Measurements from ENCODE around the gene MYLK4. TPM values are rescaled to one million over a fixed set of nuclear protein-coding genes. Genes with fewer than 3 reads are reported as not detected.

Gene MYLK4
- total RNA-seq, 1 donor from 2014 or later = 1.1 TPM

DNA sequence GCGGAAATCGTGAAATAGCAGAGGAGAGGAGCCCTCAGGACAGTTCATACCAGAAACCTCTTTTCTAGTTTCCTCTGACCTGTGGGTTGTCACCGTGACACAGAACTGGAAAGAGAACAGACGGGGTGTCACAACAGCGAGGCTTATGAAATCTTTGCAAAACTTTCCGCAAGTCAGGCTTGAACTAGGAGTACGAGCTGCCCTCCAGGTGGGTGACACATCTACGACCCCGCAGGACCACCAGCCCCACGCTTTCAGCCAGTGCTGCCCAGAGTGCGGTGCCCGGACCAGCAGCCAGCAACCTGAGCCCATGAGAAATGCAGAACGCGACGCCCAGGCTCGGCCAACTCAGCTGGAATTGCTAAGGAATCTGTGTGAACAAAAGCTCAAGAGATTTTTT, 45.2 kb upstream of the MYLK4 start:
- TF ChIP-seq, protein P1, sequence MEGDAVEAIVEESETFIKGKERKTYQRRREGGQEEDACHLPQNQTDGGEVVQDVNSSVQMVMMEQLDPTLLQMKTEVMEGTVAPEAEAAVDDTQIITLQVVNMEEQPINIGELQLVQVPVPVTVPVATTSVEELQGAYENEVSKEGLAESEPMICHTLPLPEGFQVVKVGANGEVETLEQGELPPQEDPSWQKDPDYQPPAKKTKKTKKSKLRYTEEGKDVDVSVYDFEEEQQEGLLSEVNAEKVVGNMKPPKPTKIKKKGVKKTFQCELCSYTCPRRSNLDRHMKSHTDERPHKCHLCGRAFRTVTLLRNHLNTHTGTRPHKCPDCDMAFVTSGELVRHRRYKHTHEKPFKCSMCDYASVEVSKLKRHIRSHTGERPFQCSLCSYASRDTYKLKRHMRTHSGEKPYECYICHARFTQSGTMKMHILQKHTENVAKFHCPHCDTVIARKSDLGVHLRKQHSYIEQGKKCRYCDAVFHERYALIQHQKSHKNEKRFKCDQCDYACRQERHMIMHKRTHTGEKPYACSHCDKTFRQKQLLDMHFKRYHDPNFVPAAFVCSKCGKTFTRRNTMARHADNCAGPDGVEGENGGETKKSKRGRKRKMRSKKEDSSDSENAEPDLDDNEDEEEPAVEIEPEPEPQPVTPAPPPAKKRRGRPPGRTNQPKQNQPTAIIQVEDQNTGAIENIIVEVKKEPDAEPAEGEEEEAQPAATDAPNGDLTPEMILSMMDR (IDR thresholded peaks at IDR 0.05) = no peak
- Mint-ChIP-seq H3K4me1 (ENCODE audit: low read depth) (peaks cover 28% of the 10 kb centered on the region), H3K27ac (ENCODE audit: unreplicated experiment) (no peak overlapping the region), H3K36me3 (ENCODE audit: low read depth) (no peaks in the 10 kb centered on the region), H3K9me3 (ENCODE audit: low read depth) (no peaks in the 10 kb centered on the region), H3K27me3 (ENCODE audit: low read depth) (no peaks in the 10 kb centered on the region), H3K4me3 (ENCODE audit: unreplicated experiment) (no peak overlapping the region)
- DNase-seq (ENCODE audit: low spot score) = no peak

DNA sequence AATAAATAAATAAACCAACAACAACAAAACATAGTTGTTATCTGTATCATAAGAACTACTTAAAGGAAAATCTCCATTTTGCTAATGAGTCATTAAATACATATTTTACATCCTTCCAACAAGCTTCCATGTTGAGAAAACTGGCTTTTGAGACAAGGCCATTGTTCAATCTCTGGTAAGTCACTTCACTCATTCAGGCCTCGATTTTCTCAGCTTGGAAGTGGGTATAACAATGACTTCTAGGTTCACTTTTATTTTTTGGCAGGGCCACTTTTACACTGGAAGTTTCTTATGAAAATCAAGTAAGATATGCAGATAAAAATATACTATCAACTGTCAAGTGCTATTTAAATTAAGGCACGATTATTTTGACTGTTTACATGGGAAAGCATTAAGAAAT, 44.4 kb upstream of the MYLK4 start:
- no peaks in the 10 kb centered on the region for H3K9me3 Mint-ChIP-seq (ENCODE audit: low read depth)
- H3K27ac Mint-ChIP-seq (ENCODE audit: unreplicated experiment) = no peak overlapping the region
- H3K27me3 Mint-ChIP-seq (ENCODE audit: low read depth) = no peaks in the 10 kb centered on the region
- no peak for DNase-seq (ENCODE audit: low spot score)
- no peaks in the 10 kb centered on the region for H3K36me3 Mint-ChIP-seq (ENCODE audit: low read depth)
- TF ChIP-seq, protein P1 (IDR thresholded peaks at IDR 0.05) = no peak
- no peak overlapping the region for H3K4me3 Mint-ChIP-seq (ENCODE audit: unreplicated experiment)
- H3K4me1 Mint-ChIP-seq (ENCODE audit: low read depth) = peaks cover 36% of the 10 kb centered on the region

DNA sequence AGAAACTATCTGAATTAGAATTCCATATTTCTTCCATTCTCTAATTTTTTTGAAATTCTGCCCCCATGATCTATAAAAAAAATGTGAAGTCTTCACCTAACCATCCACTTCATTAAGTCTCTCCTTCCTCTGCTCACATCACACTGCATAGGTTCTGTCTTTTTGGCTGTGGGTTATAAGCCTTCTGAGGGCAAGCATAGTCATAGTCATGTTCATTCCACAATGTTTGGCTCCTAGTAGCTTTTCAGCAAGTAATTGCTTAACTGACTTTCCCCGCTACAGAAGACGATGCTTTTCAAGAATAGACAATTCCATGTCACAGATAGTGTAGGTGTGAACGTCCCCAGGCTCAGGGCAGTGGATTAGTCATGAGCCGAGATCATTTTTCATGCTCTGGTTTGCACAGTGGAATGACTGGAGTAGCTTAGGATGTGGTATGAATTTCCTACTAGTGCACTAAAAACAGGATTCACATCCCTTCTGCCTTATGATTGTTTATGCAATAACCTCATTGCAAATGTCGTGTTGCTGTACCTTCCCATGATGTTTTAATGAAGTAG, 43.5 kb upstream of the MYLK4 start:
- H3K36me3 Mint-ChIP-seq (ENCODE audit: low read depth) = no peaks in the 10 kb centered on the region
- no peak for DNase-seq (ENCODE audit: low spot score)
- no peak overlapping the region for H3K4me3 Mint-ChIP-seq (ENCODE audit: unreplicated experiment)
- no peak overlapping the region for H3K27ac Mint-ChIP-seq (ENCODE audit: unreplicated experiment)
- H3K27me3 Mint-ChIP-seq (ENCODE audit: low read depth) = no peaks in the 10 kb centered on the region
- no peaks in the 10 kb centered on the region for H3K9me3 Mint-ChIP-seq (ENCODE audit: low read depth)
- TF ChIP-seq, protein P1 (IDR thresholded peaks at IDR 0.05) = no peak
- H3K4me1 Mint-ChIP-seq (ENCODE audit: low read depth) = peaks cover 42% of the 10 kb centered on the region

DNA sequence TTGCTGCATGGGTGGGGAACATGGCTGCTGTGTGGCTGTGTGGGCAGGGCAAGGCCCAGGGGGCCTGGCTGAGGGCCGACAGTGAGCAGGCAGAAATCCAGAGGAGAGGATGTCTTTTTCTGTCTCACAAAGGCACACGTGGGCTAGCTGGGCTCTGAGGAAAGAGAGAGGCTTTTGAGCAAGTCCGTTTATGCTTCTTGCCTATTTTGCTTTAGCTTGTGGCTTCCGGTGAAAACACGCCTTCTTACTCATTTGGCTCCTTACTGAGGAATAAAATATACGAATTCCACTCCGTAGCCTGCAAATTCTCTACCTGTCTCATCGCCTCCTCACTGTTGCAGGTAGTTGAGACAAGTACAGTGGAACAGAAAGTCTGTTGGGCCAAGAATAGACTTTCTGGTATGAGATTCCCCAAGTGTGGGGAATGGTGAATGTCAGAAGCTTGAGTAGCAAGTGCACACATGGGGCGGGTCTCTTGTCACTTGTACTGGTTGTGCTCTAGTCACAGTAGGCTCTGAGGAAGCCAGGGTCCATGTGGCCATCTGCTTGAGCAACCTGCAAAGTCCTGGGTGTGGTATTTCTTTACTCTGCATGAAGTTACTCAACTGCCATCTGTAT, 42.9 kb upstream of the MYLK4 start:
- no peak overlapping the region for H3K4me3 Mint-ChIP-seq (ENCODE audit: unreplicated experiment)
- peaks cover 47% of the 10 kb centered on the region for H3K4me1 Mint-ChIP-seq (ENCODE audit: low read depth)
- no peaks in the 10 kb centered on the region for H3K27me3 Mint-ChIP-seq (ENCODE audit: low read depth)
- no peak overlapping the region for H3K27ac Mint-ChIP-seq (ENCODE audit: unreplicated experiment)
- no peak for DNase-seq (ENCODE audit: low spot score)
- no peaks in the 10 kb centered on the region for H3K9me3 Mint-ChIP-seq (ENCODE audit: low read depth)
- TF ChIP-seq, protein P1 (IDR thresholded peaks at IDR 0.05) = no peak
- no peaks in the 10 kb centered on the region for H3K36me3 Mint-ChIP-seq (ENCODE audit: low read depth)

DNA sequence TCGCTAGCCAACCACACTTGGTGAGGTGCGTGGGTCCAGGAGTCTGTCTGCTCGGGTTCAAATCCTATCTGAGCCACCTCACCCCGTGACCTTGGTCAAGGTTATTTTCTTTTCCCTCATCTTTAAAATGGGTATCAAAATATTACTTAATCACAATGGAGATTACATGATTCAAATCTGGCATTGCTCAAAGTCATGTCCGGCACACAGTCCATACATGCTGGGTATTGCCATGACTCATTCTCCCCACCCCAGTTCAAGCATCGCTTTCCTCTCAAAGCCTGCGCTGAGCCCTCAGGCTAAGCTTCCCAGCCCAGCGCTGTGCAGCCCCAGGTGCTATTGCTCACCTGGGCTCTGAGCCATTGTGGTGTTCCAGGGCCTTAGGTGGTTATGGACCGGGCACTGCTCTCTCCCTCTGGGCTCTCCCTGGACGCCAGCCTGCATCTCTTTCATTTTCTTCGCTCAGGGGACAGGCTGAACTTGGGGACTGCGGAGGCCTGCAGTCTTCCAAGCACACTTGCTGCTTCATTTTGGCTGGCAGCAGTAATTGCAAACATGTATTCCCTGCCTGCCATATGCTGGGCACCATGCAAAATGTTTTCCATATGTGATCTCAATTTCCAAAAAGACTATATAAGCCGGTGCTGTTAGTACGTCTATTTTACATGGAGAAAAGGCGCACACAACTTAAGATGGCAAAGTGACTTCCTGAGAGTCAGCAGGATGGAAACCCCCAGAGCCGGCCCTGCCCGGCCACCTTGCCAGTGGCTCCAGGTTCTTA, 41.8 kb upstream of the MYLK4 start:
- Mint-ChIP-seq H3K4me1 (ENCODE audit: low read depth) (peaks cover 53% of the 10 kb centered on the region), H3K4me3 (ENCODE audit: unreplicated experiment) (no peak overlapping the region), H3K36me3 (ENCODE audit: low read depth) (no peaks in the 10 kb centered on the region), H3K9me3 (ENCODE audit: low read depth) (no peaks in the 10 kb centered on the region), H3K27ac (ENCODE audit: unreplicated experiment) (peak overlapping the region; percentile 79), H3K27me3 (ENCODE audit: low read depth) (no peaks in the 10 kb centered on the region)
- DNase-seq (ENCODE audit: low spot score) = no peak
- TF ChIP-seq, protein P1 (IDR thresholded peaks at IDR 0.05) = no peak

All from chondrocyte (in vitro differentiated cells).